HepG2 (cell line): ENCODE results near the gene CTNNBIP1. TPM values are rescaled to one million over a fixed set of nuclear protein-coding genes. Genes with fewer than 3 reads are reported as not detected.

Experiments
- ARID4A ChIP-seq: sonication (generic); formaldehyde crosslinking; IDR thresholded peaks from 2 replicates; pipeline ENCODE4 v1.5.0; 2020; ENCODE audit warnings: mild to moderate bottlenecking, missing genetic modification reagents, borderline replicate concordance
- CC2D1A ChIP-seq: sonication (generic); formaldehyde crosslinking; IDR thresholded peaks from 2 replicates; pipeline ENCODE4 v1.8.1; 2023; ENCODE audit warnings: mild to moderate bottlenecking, missing genetic modification reagents
- CCDC6 ChIP-seq: sonication (generic); formaldehyde crosslinking; IDR thresholded peaks from 2 replicates; pipeline ENCODE4 v1.8.1; 2022; ENCODE audit warnings: mild to moderate bottlenecking, missing genetic modification reagents, moderate library complexity
- CHCHD3 ChIP-seq: sonication (generic); formaldehyde crosslinking; IDR thresholded peaks from 2 replicates; pipeline ENCODE4 v1.8.0; 2022; ENCODE audit warnings: mild to moderate bottlenecking, missing genetic modification reagents, moderate library complexity
- DDIT3 ChIP-seq: sonication (generic); formaldehyde crosslinking; IDR thresholded peaks from 2 replicates; pipeline ENCODE4 v1.4.0; 2020; ENCODE audit warnings: mild to moderate bottlenecking, missing genetic modification reagents
- EEA1 ChIP-seq: sonication (generic); formaldehyde crosslinking; IDR thresholded peaks from 2 replicates; pipeline ENCODE4 v1.5.1; 2020; ENCODE audit warnings: mild to moderate bottlenecking, missing genetic modification reagents, borderline replicate concordance
- ETV5 ChIP-seq: IDR thresholded peaks from 2 replicates; pipeline ENCODE4 v1.6.1; 2018; ENCODE audit warnings: missing biosample characterization, missing genetic modification reagents, inconsistent platforms, borderline replicate concordance
- FOXO1 ChIP-seq: sonication (generic); formaldehyde crosslinking; IDR thresholded peaks from 2 replicates; pipeline ENCODE4 v1.4.0; 2020; ENCODE audit warnings: missing genetic modification reagents
- HDAC6 ChIP-seq: fragments of 200-600 bp; sonication (generic); IDR thresholded peaks from 2 replicates; pipeline ENCODE4 v1.7.0; 2017; ENCODE audit warnings: mild to moderate bottlenecking, antibody characterized with exemption, low read length, low read depth
- JARID2 ChIP-seq: sonication (generic); formaldehyde crosslinking; IDR thresholded peaks from 2 replicates; pipeline ENCODE4 v1.8.1; 2023; ENCODE audit warnings: missing genetic modification reagents, inconsistent platforms; ENCODE audit not compliant: insufficient replicate concordance
- MED8 ChIP-seq: sonication (generic); formaldehyde crosslinking; IDR thresholded peaks from 2 replicates; pipeline ENCODE4 v1.8.1; 2023; ENCODE audit warnings: mild to moderate bottlenecking, missing genetic modification reagents; ENCODE audit not compliant: insufficient replicate concordance
- NR1H2 ChIP-seq: sonication (generic); formaldehyde crosslinking; IDR thresholded peaks from 2 replicates; pipeline ENCODE4 v1.8.1; 2022; ENCODE audit warnings: low read depth, missing genetic modification reagents, borderline replicate concordance
- RFX3 ChIP-seq: IDR thresholded peaks from 2 replicates; pipeline ENCODE4 v1.6.1; 2016; ENCODE audit warnings: missing biosample characterization, missing genetic modification reagents
- SMC3 ChIP-seq: IDR thresholded peaks from 2 replicates; pipeline ENCODE4 v1.6.1; 2011; ENCODE audit warnings: low read length, improper control_type of control experiment
- SNRNP70 ChIP-seq: fragments of 200-400 bp; formaldehyde crosslinking; IDR thresholded peaks from 2 replicates; pipeline ENCODE4 v1.6.1; 2017; ENCODE audit warnings: mild to moderate bottlenecking, low read depth, low read length, moderate library complexity
- SRY ChIP-seq: sonication (generic); formaldehyde crosslinking; IDR thresholded peaks from 2 replicates; pipeline ENCODE4 v1.8.0; 2022; ENCODE audit warnings: mild to moderate bottlenecking, missing genetic modification reagents
- TEF ChIP-seq: sonication (generic); formaldehyde crosslinking; IDR thresholded peaks from 2 replicates; pipeline ENCODE4 v1.5.0; 2020; ENCODE audit warnings: missing genetic modification reagents
- ZBTB3 ChIP-seq: sonication (generic); formaldehyde crosslinking; IDR thresholded peaks from 2 replicates; pipeline ENCODE4 v1.4.0; 2020; ENCODE audit warnings: low read depth, mild to moderate bottlenecking, moderate library complexity, missing genetic modification reagents, borderline replicate concordance
- ZEB1 ChIP-seq: IDR thresholded peaks from 2 replicates; pipeline ENCODE4 v1.6.1; 2012; ENCODE audit warnings: mild to moderate bottlenecking, low read depth, inconsistent platforms; ENCODE audit not compliant: insufficient replicate concordance
- ZNF121 ChIP-seq: sonication (generic); formaldehyde crosslinking; IDR thresholded peaks from 2 replicates; pipeline ENCODE4 v1.5.0; 2020; ENCODE audit warnings: mild to moderate bottlenecking, missing genetic modification reagents
- ZNF333 ChIP-seq: sonication (generic); formaldehyde crosslinking; IDR thresholded peaks from 2 replicates; pipeline ENCODE4 v1.4.0; 2020; ENCODE audit warnings: mild to moderate bottlenecking, missing genetic modification reagents, borderline replicate concordance
- ZNF562 ChIP-seq: sonication (generic); formaldehyde crosslinking; IDR thresholded peaks from 2 replicates; pipeline ENCODE4 v1.8.0; 2022; ENCODE audit warnings: missing genetic modification reagents, borderline replicate concordance
- ZNF652 ChIP-seq: IDR thresholded peaks from 2 replicates; pipeline ENCODE4 v1.6.1; 2016; ENCODE audit warnings: low read depth, borderline replicate concordance
- ZNF670 ChIP-seq: sonication (generic); formaldehyde crosslinking; IDR thresholded peaks from 2 replicates; pipeline ENCODE4 v1.8.0; 2022; ENCODE audit warnings: mild to moderate bottlenecking, missing genetic modification reagents, borderline replicate concordance
- ZNF678 ChIP-seq: sonication (generic); formaldehyde crosslinking; IDR thresholded peaks from 2 replicates; pipeline ENCODE4 v1.4.0; 2020; ENCODE audit warnings: mild to moderate bottlenecking, missing genetic modification reagents
- polyA plus RNA-seq, 8 experiments: library from polyadenylated mRNA; depleted of rRNA in 3 of 8; stranded (reverse) in 7 of 8; unstranded in 1 of 8; fragments of >200 nt; fragmentation: Illumina TruSeq in 4 of 8; extraction: Trizol in 4 of 8; gene quantifications; 2 replicates each; pipeline versions ENCODE4 v1.2.1 to v1.2.3, GENCODE V29; 2011 to 2016; ENCODE audit warnings: low read depth in 4 of 8, missing spikeins in 1 of 8, mixed read lengths in 1 of 8; ENCODE audit not compliant: insufficient read depth in 1 of 8
- total RNA-seq, 5 experiments: library from RNA; depleted of rRNA; stranded (reverse); fragments of >200 nt; fragmentation: Illumina TruSeq; extraction: Trizol; gene quantifications; 2 replicates each; pipeline ENCODE4 v1.2.3, GENCODE V29; 2016; ENCODE audit warnings: low read depth in 1 of 5

Gene CTNNBIP1
- total and polyA plus RNA-seq, 2 of the 13 experiments (the other 11 are each of a cell fraction or from before 2014, with no cell fraction given) = 71.7 to 83.0 TPM

GRCh38 chr1:9942939-9943788 is 33.1 kb upstream of the CTNNBIP1 start, which contains the start of the genes LZIC and NMNAT1 (continued):
- peak; percentile 92; the same call in 1 of the 2 replicates for TF ChIP-seq ARID4A (CRISPR knock-in tag)
- peak; percentile 70 for TF ChIP-seq FOXO1
- TF ChIP-seq ZNF121 = peak; percentile 78; the same call in 1 of the 2 replicates
- TF ChIP-seq ZEB1 = peak; percentile 77
- no peak for TF ChIP-seq ZNF562
- no peak for TF ChIP-seq ZNF333
- TF ChIP-seq ZNF678 (CRISPR knock-in tag) = peak; percentile 28; the same call in 1 of the 2 replicates
- peak; percentile 83; the same call in 1 of the 2 replicates for TF ChIP-seq EEA1 (CRISPR knock-in tag)
- TF ChIP-seq CHCHD3 (CRISPR knock-in tag) = no peak
- TF ChIP-seq CC2D1A (CRISPR knock-in tag) = no peak
- TF ChIP-seq CCDC6 (CRISPR knock-in tag) = peak; percentile 50; the same call in 1 of the 2 replicates
- no peak; the same call in 1 of the 2 replicates for TF ChIP-seq RFX3 (CRISPR knock-in tag)
- 0 out of 2 replicates have a peak, but pooled peaks have one; percentile 26 for TF ChIP-seq SRY (CRISPR knock-in tag)
- TF ChIP-seq ETV5 (CRISPR knock-in tag) = peak; percentile 84
- no peak for TF ChIP-seq DDIT3 (CRISPR knock-in tag)
- TF ChIP-seq ZBTB3 (CRISPR knock-in tag) = 0 out of 2 replicates have a peak, but pooled peaks have one; percentile 49
- no peak for TF ChIP-seq TEF (CRISPR knock-in tag)
- TF ChIP-seq ZNF670 (CRISPR knock-in tag) = 0 out of 2 replicates have a peak, but pooled peaks have one; percentile 54
- peak; percentile 85 for TF ChIP-seq MED8 (CRISPR knock-in tag)
- no peak for TF ChIP-seq HDAC6
- TF ChIP-seq ZNF652 (CRISPR knock-in tag) = no peak
- TF ChIP-seq NR1H2 = peak; percentile 82; the same call in 1 of the 2 replicates
- no peak for TF ChIP-seq JARID2 (CRISPR knock-in tag)
- TF ChIP-seq SMC3 = no peak
- TF ChIP-seq SNRNP70 = no peak
